GM18951 (cell line): ENCODE data around the gene SPOP.
A peak's percentile ranks its signal among the peaks of the same experiment; 100 is the strongest.

ENCODE experiments used
- POLR2A ChIP-seq: IDR thresholded peaks from 4 replicates; pipeline ENCODE4 v1.6.1; 2011; ENCODE audit warnings: mild to moderate bottlenecking; ENCODE audit not compliant: insufficient read length, insufficient read depth; ENCODE audit errors: extremely low read depth
- in situ Hi-C: fragments of 300-500 bp; cut with MboI; formaldehyde crosslinking; loops from one replicate; pipeline ENCODE4 v1.12.0; 2022; ENCODE audit warnings: low sequenced_read_pairs, mixed read lengths, inconsistent platforms; ENCODE audit not compliant: unreplicated experiment

The SPOP gene

GRCh38 chr17:49707608-49708514 lies 30.0 kb upstream of the SPOP start, which contains the start of gene SLC35B1:
Gene SLC35B1, minus strand, starts transcription at chr17:49707964. Its CDS starts 131 bp downstream, at chr17:49707833.
- in situ Hi-C loops: loop anchor here (25.0 kb wide), 1 partner anchor 296 kb away; the partner anchor contains the start of gene PHB1
- peak; percentile 78 for TF ChIP-seq POLR2A

- in situ Hi-C loops: loop anchor here (25.0 kb wide), 1 partner anchor 295 kb away; the partner anchor contains the start of gene PHB1
These were observed 29.3 kb upstream of the SPOP start for GRCh38 chr17:49707246-49707607.

GRCh38 chr17:49705254-49705653 lies 27.4 kb upstream of the SPOP start:
- in situ Hi-C loops: loop anchor here (25.0 kb wide), 1 partner anchor 293 kb away; the partner anchor contains the start of gene PHB1
- TF ChIP-seq POLR2A: no peak

More at GRCh38 chr17:49707246-49707607, 29.3 kb upstream of the SPOP start:
- no peak for TF ChIP-seq POLR2A

- in situ Hi-C loops: loop anchor here (25.0 kb wide), 1 partner anchor 291 kb away; the partner anchor contains the start of gene PHB1
- no peak for TF ChIP-seq POLR2A
These were observed 25.8 kb upstream of the SPOP start for GRCh38 chr17:49703557-49704277.

- no peak for TF ChIP-seq POLR2A
- in situ Hi-C loops: loop anchor here (25.0 kb wide), 1 partner anchor 289 kb away; the partner anchor contains the start of gene PHB1
These were observed 23.1 kb upstream of the SPOP start for GRCh38 chr17:49700960-49701359.

- in situ Hi-C loops: loop anchor here (10.0 to 25.0 kb wide), 2 partner anchors 145 to 288 kb away; partner anchors contain the start of genes PHB1 and TAC4
- TF ChIP-seq POLR2A: no peak
These were observed 22.2 kb upstream of the SPOP start for GRCh38 chr17:49699966-49700575.

GRCh38 chr17:49698005-49698404 lies 20.1 kb upstream of the SPOP start:
- in situ Hi-C loops: loop anchor here (10.0 kb wide), 1 partner anchor 147 kb away; the partner anchor contains the start of gene TAC4
- TF ChIP-seq POLR2A: no peak

- no peak for TF ChIP-seq POLR2A
These were observed 18.4 kb upstream of the SPOP start for GRCh38 chr17:49696233-49696761.

GRCh38 chr17:49695698-49696232 lies 17.9 kb upstream of the SPOP start:
- no peak for TF ChIP-seq POLR2A
- in situ Hi-C loops: loop anchor here (10.0 kb wide), 1 partner anchor 149 kb away; the partner anchor contains the start of gene TAC4

More at GRCh38 chr17:49696233-49696761, 18.4 kb upstream of the SPOP start:
- in situ Hi-C loops: loop anchor here (10.0 kb wide), 1 partner anchor 149 kb away; the partner anchor contains the start of gene TAC4

- no peak for TF ChIP-seq POLR2A
- in situ Hi-C loops: loop anchor here (5.0 to 10.0 kb wide), 2 partner anchors 123 to 150 kb away; partner anchors contain the start of gene TAC4
These were observed 17.2 kb upstream of the SPOP start for GRCh38 chr17:49694847-49695697.

- in situ Hi-C loops: loop anchor here (5.0 to 10.0 kb wide), 2 partner anchors 120 to 152 kb away; partner anchors contain the start of gene TAC4
- TF ChIP-seq POLR2A: no peak
These were observed 14.9 kb upstream of the SPOP start for GRCh38 chr17:49692751-49693150.
